Measurements from ENCODE around the gene STRA6. TPM values are rescaled to one million over a fixed set of nuclear protein-coding genes. Genes with fewer than 3 reads are reported as not detected.

Gene STRA6
- 8.9 and 10.9 TPM in 2 replicates for polyA plus RNA-seq (2011; rRNA removed)
- polyA minus RNA-seq (2011; rRNA and poly(A)+ RNA removed), result 7.6 and 10.2 TPM in 2 replicates

GRCh38 chr15:74202452-74203401, at the start of gene STRA6:
TSS of gene STRA6 (minus strand) at chr15:74202787. CDS start at chr15:74202267, 520 bp downstream.
- CTCF ChIA-PET, result interaction anchor here (0.7 to 1.9 kb wide), 11 partner anchors 8 to 120 kb away, joined by 3 to 9 read pairs (median 3); partner anchors contain the start of gene ISLR
- TF ChIP-seq CTCF (IDR thresholded peaks at IDR 0.05; ENCODE audit: insufficient read depth, low read depth, low read length), result peak; percentile 30
- H3K27me3 ChIP-seq (ENCODE audit: control insufficient read depth, insufficient read depth, low read length), result no peaks in the 10 kb centered on the region
- POLR2A ChIA-PET, result no interaction called here
- H3K4me3 ChIP-seq (ENCODE audit: low read depth, low read length), result peak within 1 kb of the TSS; percentile 22
- DNase-seq (ENCODE audit: low read depth), result no peak
- H3K36me3 ChIP-seq (ENCODE audit: control insufficient read depth, insufficient read depth, low read length), result no peaks in the 10 kb centered on the region; the same call in 1 of the 2 replicates

GRCh38 chr15:74252291-74252690, 49.7 kb upstream of the STRA6 start:
- ChIA-PET POLR2A (interaction anchor here (0.6 kb wide), 1 partner anchor 80 kb away, joined by 7 read pairs; no protein-coding TSS in a partner anchor), CTCF (interaction anchor here (3.1 kb wide), 1 partner anchor 10 kb away, joined by 11 read pairs; no protein-coding TSS in a partner anchor)
- Histone ChIP-seq H3K27me3 (ENCODE audit: control insufficient read depth, insufficient read depth, low read length) (peaks cover 12% of the 10 kb centered on the region), H3K4me3 (ENCODE audit: low read depth, low read length) (no peak overlapping the region), H3K36me3 (ENCODE audit: control insufficient read depth, insufficient read depth, low read length) (no peaks in the 10 kb centered on the region)
- no peak for TF ChIP-seq CTCF (IDR thresholded peaks at IDR 0.05; ENCODE audit: insufficient read depth, low read depth, low read length)
- DNase-seq (ENCODE audit: low read depth), result no peak

- no peaks in the 10 kb centered on the region for H3K36me3 ChIP-seq (ENCODE audit: control insufficient read depth, insufficient read depth, low read length)
- no peak for TF ChIP-seq CTCF (IDR thresholded peaks at IDR 0.05; ENCODE audit: insufficient read depth, low read depth, low read length)
- ChIA-PET POLR2A (no interaction called here), CTCF (interaction anchor here (3.1 kb wide), 1 partner anchor 9 kb away, joined by 11 read pairs; no protein-coding TSS in a partner anchor)
- no peak overlapping the region for H3K4me3 ChIP-seq (ENCODE audit: low read depth, low read length)
- peaks cover 6% of the 10 kb centered on the region; the same call in 1 of the 2 replicates for H3K27me3 ChIP-seq (ENCODE audit: control insufficient read depth, insufficient read depth, low read length)
- no peak for DNase-seq (ENCODE audit: low read depth)
These were observed 48.7 kb upstream of the STRA6 start for GRCh38 chr15:74251131-74251811.

- Histone ChIP-seq H3K27me3 (ENCODE audit: control insufficient read depth, insufficient read depth, low read length) (peaks cover 5% of the 10 kb centered on the region), H3K4me3 (ENCODE audit: low read depth, low read length) (no peak overlapping the region), H3K36me3 (ENCODE audit: control insufficient read depth, insufficient read depth, low read length) (no peaks in the 10 kb centered on the region)
- ChIA-PET POLR2A (no interaction called here), CTCF (interaction anchor here (1.1 to 3.1 kb wide), 3 partner anchors 8 to 73 kb away, joined by 3 to 11 read pairs (median 4); no protein-coding TSS in a partner anchor)
- TF ChIP-seq CTCF (IDR thresholded peaks at IDR 0.05; ENCODE audit: insufficient read depth, low read depth, low read length), result no peak
- DNase-seq (ENCODE audit: low read depth), result no peak
These were observed 47.7 kb upstream of the STRA6 start for GRCh38 chr15:74250266-74250665.

All from BJ (cell line).